Caco-2 (cell line): Measurements from ENCODE around the gene ANGPTL8. TPM values are rescaled to one million over a fixed set of nuclear protein-coding genes. Genes with fewer than 3 reads are reported as not detected.

Experiments used
- BruUV-seq: library from RNA; stranded (reverse); fragments of 400-500 nt; replicated peaks from 2 replicates; lab custom pipeline; 2021; lab: Mats Ljungman, UMichigan
- CTCF ChIA-PET: fragments of 300-600 bp; sonication (Branson Sonifier 250); formaldehyde crosslinking; loops from one replicate; lab custom pipeline; 2022; ENCODE audit warnings: antibody characterized with exemption; lab: Charles Lee
- POLR2A ChIA-PET: fragments of 300-600 bp; sonication (Branson Sonifier 250); formaldehyde crosslinking; loops from one replicate; lab custom pipeline; 2022; ENCODE audit warnings: antibody characterized with exemption; lab: Charles Lee
- DNase-seq, 2 experiments: peaks; one replicate each; pipeline versions ENCODE4 v3.0.0 to v3.0.0-alpha.2; 2020 to 2022
- H3K27me3 ChIP-seq: replicated peaks from 2 replicates; pipeline ENCODE4 v1.6.0; 2011; ENCODE audit warnings: low read length; ENCODE audit not compliant: control insufficient read depth, insufficient read depth
- H3K36me3 ChIP-seq: 2 replicates; pipeline ENCODE4 v1.5.1; 2011; ENCODE audit warnings: low read length; ENCODE audit not compliant: control insufficient read depth, insufficient read depth
- H3K4me1 ChIP-seq: fragments of 250-450 bp; sonication (Bioruptor Pico); 2 replicates; pipeline ENCODE4 v1.5.1; 2020; ENCODE audit warnings: mild to moderate bottlenecking
- H3K4me3 ChIP-seq: 2 replicates; pipeline ENCODE4 v1.5.1; 2011; ENCODE audit warnings: low read depth, mild to moderate bottlenecking, control low read depth, low read length
- H3K9me3 ChIP-seq: fragments of 250-450 bp; sonication (Bioruptor Pico); 2 replicates; pipeline ENCODE4 v1.5.1; 2020; ENCODE audit warnings: mild to moderate bottlenecking, moderate library complexity
- H3K27ac Mint-ChIP-seq: one replicate; pipeline ENCODE4 v1.8.0; 2022; ENCODE audit warnings: mixed read lengths; ENCODE audit not compliant: unreplicated experiment
- H3K27me3 Mint-ChIP-seq: one replicate; pipeline ENCODE4 v1.8.0; 2022; ENCODE audit warnings: mixed read lengths; ENCODE audit not compliant: insufficient read depth, unreplicated experiment
- H3K36me3 Mint-ChIP-seq: one replicate; pipeline ENCODE4 v1.8.0; 2022; ENCODE audit warnings: mild to moderate bottlenecking, mixed read lengths; ENCODE audit not compliant: insufficient read depth, unreplicated experiment
- H3K4me1 Mint-ChIP-seq: one replicate; pipeline ENCODE4 v1.8.0; 2022; ENCODE audit warnings: low read depth, mixed read lengths; ENCODE audit not compliant: unreplicated experiment
- H3K4me3 Mint-ChIP-seq: one replicate; pipeline ENCODE4 v1.8.0; 2022; ENCODE audit warnings: mild to moderate bottlenecking, moderate library complexity, mixed read lengths; ENCODE audit not compliant: unreplicated experiment
- H3K9me3 Mint-ChIP-seq: one replicate; pipeline ENCODE4 v1.8.0; 2022; ENCODE audit warnings: mixed read lengths; ENCODE audit not compliant: unreplicated experiment
- intact Hi-C: fragments of 100-400 bp; cut with micrococcal nuclease; formaldehyde crosslinking; loops from one replicate; pipeline ENCODE4 v1.10.0; 2022; ENCODE audit not compliant: unreplicated experiment
- total RNA-seq: library from RNA; stranded (reverse); gene quantifications from 2 replicates; pipeline ENCODE4 v1.2.3, GENCODE V29; 2022
- TF ChIP-seq, protein P1 (sequence below), 2 experiments: fragments of 200-600 bp in 1 of 2; IDR thresholded peaks; 1 replicate in 1 of 2; 2 replicates in 1 of 2; pipeline versions ENCODE4 v1.5.1 to v1.8.0; 2011 to 2022; ENCODE audit warnings: antibody characterized with exemption in 1 of 2, control low read depth in 1 of 2, inconsistent platforms in 1 of 2, low read depth in 1 of 2, low read length in 1 of 2, mild to moderate bottlenecking in 1 of 2, moderate library complexity in 1 of 2; ENCODE audit not compliant: insufficient read depth in 1 of 2, severe bottlenecking in 1 of 2, unreplicated experiment in 1 of 2

Gene ANGPTL8
- total RNA-seq, 1 experiment from 2014 or later, result not detected

DNA sequence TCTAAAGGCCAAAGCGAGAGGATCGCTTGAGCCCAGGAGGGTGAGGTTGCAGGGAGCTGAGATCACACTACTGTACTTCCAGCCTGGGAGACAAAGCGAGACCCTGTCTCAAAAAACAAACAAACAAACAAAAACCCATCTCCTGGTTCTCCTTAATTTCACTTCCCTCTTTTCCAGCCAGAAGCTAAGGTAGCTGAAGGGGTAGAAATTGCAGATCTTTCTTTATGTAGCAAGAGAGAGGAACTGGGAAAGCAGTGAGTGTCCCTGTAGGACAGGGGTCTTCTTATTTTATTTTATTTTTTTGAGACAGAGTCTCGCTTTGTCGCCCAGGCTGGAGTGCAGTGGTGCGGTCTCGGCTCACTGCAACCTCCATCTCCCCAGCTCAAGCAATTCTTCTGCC, 52.0 kb downstream of the ANGPTL8 start:
- DNase-seq, result no peak
- no TSS peak for BruUV-seq
- Mint-ChIP-seq H3K9me3 (no peaks in the 10 kb centered on the region), H3K27me3 (no peaks in the 10 kb centered on the region), H3K4me1 (peaks cover 12% of the 10 kb centered on the region), H3K27ac (no peak overlapping the region), H3K4me3 (no peak overlapping the region), H3K36me3 (no peaks in the 10 kb centered on the region)
- Histone ChIP-seq H3K4me1 (no peaks in the 10 kb centered on the region), H3K4me3 (no peak overlapping the region), H3K9me3 (no peaks in the 10 kb centered on the region), H3K36me3 (no peaks in the 10 kb centered on the region), H3K27me3 (no peaks in the 10 kb centered on the region)
- ChIA-PET CTCF (interaction anchor here (0.5 to 2.3 kb wide), 3 partner anchors 68 to 120 kb away, joined by 3 to 6 read pairs (median 5); no protein-coding TSS in a partner anchor), POLR2A (no interaction called here)
- intact Hi-C loops, result no loop called here
- TF ChIP-seq, protein P1, sequence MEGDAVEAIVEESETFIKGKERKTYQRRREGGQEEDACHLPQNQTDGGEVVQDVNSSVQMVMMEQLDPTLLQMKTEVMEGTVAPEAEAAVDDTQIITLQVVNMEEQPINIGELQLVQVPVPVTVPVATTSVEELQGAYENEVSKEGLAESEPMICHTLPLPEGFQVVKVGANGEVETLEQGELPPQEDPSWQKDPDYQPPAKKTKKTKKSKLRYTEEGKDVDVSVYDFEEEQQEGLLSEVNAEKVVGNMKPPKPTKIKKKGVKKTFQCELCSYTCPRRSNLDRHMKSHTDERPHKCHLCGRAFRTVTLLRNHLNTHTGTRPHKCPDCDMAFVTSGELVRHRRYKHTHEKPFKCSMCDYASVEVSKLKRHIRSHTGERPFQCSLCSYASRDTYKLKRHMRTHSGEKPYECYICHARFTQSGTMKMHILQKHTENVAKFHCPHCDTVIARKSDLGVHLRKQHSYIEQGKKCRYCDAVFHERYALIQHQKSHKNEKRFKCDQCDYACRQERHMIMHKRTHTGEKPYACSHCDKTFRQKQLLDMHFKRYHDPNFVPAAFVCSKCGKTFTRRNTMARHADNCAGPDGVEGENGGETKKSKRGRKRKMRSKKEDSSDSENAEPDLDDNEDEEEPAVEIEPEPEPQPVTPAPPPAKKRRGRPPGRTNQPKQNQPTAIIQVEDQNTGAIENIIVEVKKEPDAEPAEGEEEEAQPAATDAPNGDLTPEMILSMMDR (IDR thresholded peaks at IDR 0.05; ENCODE audit: insufficient read depth in 1 of 2, low read depth in 1 of 2, low read length in 1 of 2, severe bottlenecking in 1 of 2, unreplicated experiment in 1 of 2), result no peak

Other genes with a start within 250 kb of the ANGPTL8 start
- 68.9 and 83.4 TPM in 2 replicates for gene LDLR, start 150.2 kb upstream of the ANGPTL8 start, total RNA-seq
- 35.7 and 44.8 TPM in 2 replicates for gene SPC24, start 83.8 kb upstream of the ANGPTL8 start, total RNA-seq
- gene KANK2, start 42.1 kb upstream of the ANGPTL8 start, total RNA-seq, result 17.6 and 21.2 TPM in 2 replicates
- gene DOCK6, start 22.9 kb downstream of the ANGPTL8 start, total RNA-seq, result 84.1 and 94.3 TPM in 2 replicates
- gene TSPAN16, start 56.5 kb downstream of the ANGPTL8 start, total RNA-seq, result not detected in 2 replicates
- 28.0 and 35.2 TPM in 2 replicates for gene RAB3D, start 100.0 kb downstream of the ANGPTL8 start, total RNA-seq
- gene TMEM205, start 106.6 kb downstream of the ANGPTL8 start, total RNA-seq, result 68.3 and 76.1 TPM in 2 replicates
- 11.7 and 13.9 TPM in 2 replicates for gene CCDC159, start 106.9 kb downstream of the ANGPTL8 start, total RNA-seq
- gene PLPPR2, start 115.8 kb downstream of the ANGPTL8 start, total RNA-seq, result 5.6 and 7.4 TPM in 2 replicates
- 3.7 and 3.9 TPM in 2 replicates for gene SWSAP1, start 135.0 kb downstream of the ANGPTL8 start, total RNA-seq
- 6.1 and 7.9 TPM in 2 replicates for gene EPOR, start 144.7 kb downstream of the ANGPTL8 start, total RNA-seq
- 53.1 and 58.8 TPM in 2 replicates for gene RGL3, start 179.7 kb downstream of the ANGPTL8 start, total RNA-seq
- not detected in 2 replicates for gene ODAD3, start 195.5 kb downstream of the ANGPTL8 start, total RNA-seq
- gene PRKCSH, start 196.0 kb downstream of the ANGPTL8 start, total RNA-seq, result 412 and 456 TPM in 2 replicates
- gene ELAVL3, start 241.4 kb downstream of the ANGPTL8 start, total RNA-seq, result not detected in 2 replicates